HAP-1 (cell line): ENCODE data around the gene CXCR6.

ENCODE experiments used
- DNase-seq, 2 experiments: peaks; one replicate each; pipeline ENCODE4 v3.0.0-alpha.2; 2016 to 2020; ENCODE audit warnings: low spot score in 2 of 2
- H3K27me3 ChIP-seq: fragments of 250-450 bp; sonication (Bioruptor Pico); 2 replicates; pipeline ENCODE4 v1.5.1; 2020; ENCODE audit warnings: low read depth, mild to moderate bottlenecking, moderate library complexity
- H3K36me3 ChIP-seq: fragments of 250-450 bp; sonication (Bioruptor Pico); replicated peaks from 2 replicates; pipeline ENCODE4 v1.5.1; 2020; ENCODE audit warnings: mild to moderate bottlenecking
- H3K4me1 ChIP-seq: fragments of 250-450 bp; sonication (Bioruptor Pico); 2 replicates; pipeline ENCODE4 v1.5.1; 2020; ENCODE audit warnings: mild to moderate bottlenecking
- H3K4me3 ChIP-seq: fragments of 250-450 bp; sonication (Bioruptor Pico); 2 replicates; pipeline ENCODE4 v1.5.1; 2020; ENCODE audit warnings: mild to moderate bottlenecking, moderate library complexity
- H3K9me3 ChIP-seq: fragments of 250-450 bp; sonication (Bioruptor Pico); 2 replicates; pipeline ENCODE4 v1.5.1; 2020; ENCODE audit warnings: mild to moderate bottlenecking, moderate library complexity
- in situ Hi-C: fragments of 300-500 bp; cut with MboI; formaldehyde crosslinking; loops from 3 replicates; pipeline ENCODE4 v1.14.3; 2020; ENCODE audit warnings: low sequenced_read_pairs, inconsistent platforms, mixed read lengths

CXCR6 gene

DNA sequence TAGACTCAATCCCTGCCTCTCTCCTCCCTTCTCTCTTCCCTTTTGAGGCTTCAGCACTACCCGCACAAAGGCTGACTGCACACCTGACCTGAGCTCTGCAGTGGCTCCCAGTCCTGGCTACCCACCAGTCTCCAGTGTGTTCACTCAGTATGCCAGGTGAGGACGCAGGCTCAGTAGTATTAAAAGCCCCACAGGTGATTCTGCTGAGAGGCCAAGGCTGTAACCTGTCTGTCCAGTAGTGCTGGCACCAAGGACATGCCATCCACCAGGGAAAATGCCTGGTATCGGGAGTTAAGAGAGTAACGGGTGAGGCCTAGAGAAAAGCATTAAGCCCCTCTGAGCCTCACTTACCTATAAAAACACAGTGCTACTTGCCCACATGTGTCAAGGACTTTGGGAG lies 31.4 kb downstream of the CXCR6 start:
- Histone ChIP-seq H3K4me3 (no peak overlapping the region), H3K36me3 (peaks cover 53% of the 10 kb centered on the region), H3K27me3 (no peaks in the 10 kb centered on the region), H3K4me1 (no peaks in the 10 kb centered on the region), H3K9me3 (no peaks in the 10 kb centered on the region)
- in situ Hi-C loops, result no loop called here
- no peak for DNase-seq

DNA sequence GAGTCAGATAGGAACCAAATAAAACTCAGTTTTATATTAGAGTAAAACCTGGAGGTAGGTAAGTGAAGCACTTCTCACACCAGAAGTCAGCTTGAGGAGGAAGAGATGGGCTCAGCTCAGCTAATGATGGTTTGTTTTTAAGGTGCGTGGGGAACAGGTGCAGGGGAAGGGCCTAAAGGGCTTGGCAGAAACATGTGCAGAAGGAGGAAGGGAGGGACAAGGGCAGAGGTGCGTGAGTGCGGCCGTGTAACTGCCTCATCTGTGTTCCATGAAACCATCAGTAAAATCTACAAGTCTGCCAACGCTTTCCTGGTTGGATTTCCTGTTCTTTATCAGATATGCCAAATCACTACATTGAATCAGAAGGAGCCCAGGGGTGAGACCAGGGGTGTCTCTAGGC lies 32.4 kb downstream of the CXCR6 start:
- no peak for DNase-seq
- no peaks in the 10 kb centered on the region for H3K9me3 ChIP-seq
- in situ Hi-C loops, result no loop called here
- peaks cover 58% of the 10 kb centered on the region for H3K36me3 ChIP-seq
- no peaks in the 10 kb centered on the region for H3K4me1 ChIP-seq
- no peak overlapping the region for H3K4me3 ChIP-seq
- no peaks in the 10 kb centered on the region for H3K27me3 ChIP-seq

DNA sequence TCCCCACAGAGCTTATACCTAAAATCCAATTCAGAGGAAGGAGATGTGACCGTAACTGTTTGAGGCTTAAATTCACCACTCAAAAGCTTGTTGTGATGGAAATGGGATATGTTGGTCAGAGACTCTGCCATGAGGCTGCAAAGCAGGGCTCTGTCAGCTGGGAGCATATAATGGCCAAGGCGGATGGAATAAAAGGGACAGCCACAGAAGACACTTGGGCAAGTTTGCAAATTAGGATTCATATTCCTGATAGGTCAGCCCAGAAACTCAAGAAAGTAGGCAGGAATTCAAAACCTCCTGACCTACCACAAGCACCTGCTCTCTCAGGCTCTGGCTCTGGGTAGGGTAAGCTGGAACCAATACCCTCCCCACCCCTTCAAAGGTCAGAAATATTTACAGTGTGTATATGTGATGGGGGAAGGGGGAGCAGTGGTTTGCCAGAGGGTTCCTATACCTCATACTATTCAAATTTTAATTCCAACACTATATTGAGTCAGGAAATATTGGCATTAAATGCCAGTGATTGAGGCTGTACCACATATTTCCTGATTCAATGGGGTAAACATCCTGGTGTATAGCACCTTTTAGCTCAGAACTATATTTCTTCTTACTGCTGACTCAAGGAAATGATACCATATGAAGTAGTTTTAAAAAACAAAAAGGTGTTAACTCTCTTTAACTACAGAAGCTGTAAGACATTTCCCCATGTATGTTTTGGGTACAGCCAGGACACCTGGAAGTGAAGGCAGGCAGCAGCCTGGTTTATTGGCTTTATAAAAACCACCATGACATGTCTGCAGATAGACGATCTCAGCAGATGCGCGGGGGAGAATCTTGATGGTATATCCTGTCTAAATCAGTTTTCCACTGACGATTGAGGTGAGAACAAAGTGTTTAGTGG lies 33.2 kb downstream of the CXCR6 start:
- Histone ChIP-seq H3K36me3 (peaks cover 66% of the 10 kb centered on the region), H3K4me1 (no peaks in the 10 kb centered on the region), H3K4me3 (no peak overlapping the region), H3K27me3 (no peaks in the 10 kb centered on the region), H3K9me3 (no peaks in the 10 kb centered on the region)
- in situ Hi-C loops, result no loop called here
- DNase-seq, result no peak

DNA sequence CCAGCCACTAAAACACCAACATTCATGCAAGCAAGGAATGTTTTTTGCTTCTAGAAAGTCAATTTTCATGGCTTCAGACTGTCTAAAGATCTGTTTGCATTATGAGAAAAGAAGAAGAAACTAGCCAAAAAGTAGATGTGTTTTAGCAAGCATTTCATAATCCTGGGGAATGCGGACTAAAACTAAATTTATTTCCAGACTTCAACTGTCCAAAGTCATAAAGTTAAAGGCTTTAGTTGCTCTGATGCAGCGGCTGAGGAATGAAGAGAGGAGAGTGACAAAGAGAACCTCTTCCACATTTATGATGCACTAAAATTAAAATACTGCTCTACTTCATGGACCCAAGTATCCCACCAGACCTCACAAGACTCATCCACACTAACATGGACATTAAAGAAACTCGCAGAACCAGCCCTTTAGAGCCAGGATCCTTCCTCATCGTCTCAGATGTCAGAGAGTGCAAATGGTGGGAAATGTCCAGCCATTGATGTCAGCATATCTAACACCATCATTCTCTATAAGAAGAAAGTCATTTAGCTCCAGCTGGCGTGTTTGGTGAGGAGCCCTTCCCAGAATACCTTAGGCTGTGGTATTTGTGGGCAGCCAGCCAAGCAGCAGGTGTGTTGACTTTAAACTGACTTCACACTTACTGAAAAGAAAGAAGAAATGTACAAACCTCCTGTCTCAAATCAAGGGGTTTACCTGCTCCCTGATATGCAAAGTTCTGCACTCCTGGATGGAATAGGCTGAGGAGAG lies 34.9 kb downstream of the CXCR6 start:
- no peaks in the 10 kb centered on the region for H3K9me3 ChIP-seq
- no peaks in the 10 kb centered on the region for H3K4me1 ChIP-seq
- peaks cover 77% of the 10 kb centered on the region for H3K36me3 ChIP-seq
- H3K27me3 ChIP-seq, result no peaks in the 10 kb centered on the region
- DNase-seq, result no peak
- in situ Hi-C loops, result no loop called here
- no peak overlapping the region for H3K4me3 ChIP-seq

DNA sequence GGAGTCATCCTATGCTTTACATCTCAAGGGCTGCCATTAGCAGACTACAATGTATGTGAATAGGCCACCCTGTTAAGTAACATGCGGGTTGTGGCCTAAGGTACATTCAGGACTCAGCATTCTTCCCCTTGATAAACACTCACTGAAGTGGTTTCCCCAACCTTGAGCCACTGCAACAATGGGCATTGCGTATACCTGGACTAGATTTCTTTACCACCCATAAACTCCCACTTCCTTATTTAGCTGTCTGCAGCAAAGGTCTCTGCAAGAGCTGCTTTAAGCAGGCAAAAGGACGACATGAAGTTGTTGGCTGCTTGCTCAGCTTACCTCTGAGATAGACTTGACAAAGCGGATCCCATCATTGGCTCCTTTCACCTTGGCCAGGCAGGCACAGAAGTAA lies 36.1 kb downstream of the CXCR6 start:
- H3K36me3 ChIP-seq, result peaks cover 87% of the 10 kb centered on the region
- no peak overlapping the region for H3K4me3 ChIP-seq
- in situ Hi-C loops, result no loop called here
- H3K9me3 ChIP-seq, result no peaks in the 10 kb centered on the region
- H3K4me1 ChIP-seq, result no peaks in the 10 kb centered on the region
- no peak for DNase-seq
- H3K27me3 ChIP-seq, result no peaks in the 10 kb centered on the region

DNA sequence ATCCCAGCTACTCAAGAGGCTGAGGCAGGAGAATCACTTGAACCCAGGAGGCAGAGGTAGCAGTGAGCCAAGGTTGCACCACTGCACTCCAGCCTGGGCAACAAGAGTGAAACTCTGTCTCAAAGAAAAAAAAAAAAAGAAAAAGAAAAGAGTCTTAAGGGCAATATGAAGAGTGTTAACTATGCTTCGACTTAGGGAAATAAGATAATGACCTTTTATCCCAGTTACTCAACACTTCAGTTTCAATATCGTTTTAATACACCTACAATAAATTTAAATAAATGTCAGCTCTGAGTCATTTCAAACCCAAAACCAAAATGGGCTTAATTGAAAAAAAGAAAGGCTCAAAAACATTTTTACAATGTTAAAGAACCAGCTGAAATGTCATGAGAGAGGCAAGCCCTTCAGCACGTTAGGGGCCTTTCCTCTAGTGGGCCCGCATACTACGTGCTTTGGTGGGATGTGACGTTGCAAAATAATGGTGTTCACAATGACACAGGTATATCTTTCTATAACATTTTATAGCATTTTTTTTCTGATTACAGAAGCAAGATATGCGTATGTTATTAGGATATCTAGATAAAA lies 37.1 kb downstream of the CXCR6 start:
- no peak for DNase-seq
- Histone ChIP-seq H3K27me3 (no peaks in the 10 kb centered on the region), H3K4me3 (no peak overlapping the region), H3K36me3 (peaks cover 86% of the 10 kb centered on the region), H3K9me3 (no peaks in the 10 kb centered on the region), H3K4me1 (no peaks in the 10 kb centered on the region)
- in situ Hi-C loops, result no loop called here

DNA sequence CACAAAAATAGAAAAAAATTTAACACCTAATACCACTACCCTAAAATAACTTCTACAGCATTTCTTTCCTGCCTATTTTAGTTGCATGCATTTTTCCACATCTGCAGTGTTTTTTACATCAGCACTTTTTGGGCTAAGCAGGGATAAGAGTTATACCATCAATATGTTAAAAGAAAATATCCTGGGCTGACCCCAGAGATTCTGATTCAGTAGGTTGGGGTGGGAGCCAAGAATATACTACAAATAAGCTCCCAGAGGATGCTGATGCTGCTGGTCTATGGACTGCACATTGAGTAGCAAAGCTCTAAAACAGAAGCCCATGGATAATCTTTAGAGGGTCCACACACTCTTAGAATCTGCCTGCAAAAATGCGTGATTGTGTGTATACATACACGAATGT lies 37.6 kb downstream of the CXCR6 start:
- Histone ChIP-seq H3K27me3 (no peaks in the 10 kb centered on the region), H3K4me1 (no peaks in the 10 kb centered on the region), H3K4me3 (no peak overlapping the region), H3K9me3 (no peaks in the 10 kb centered on the region), H3K36me3 (peaks cover 81% of the 10 kb centered on the region)
- in situ Hi-C loops, result no loop called here
- DNase-seq, result no peak

DNA sequence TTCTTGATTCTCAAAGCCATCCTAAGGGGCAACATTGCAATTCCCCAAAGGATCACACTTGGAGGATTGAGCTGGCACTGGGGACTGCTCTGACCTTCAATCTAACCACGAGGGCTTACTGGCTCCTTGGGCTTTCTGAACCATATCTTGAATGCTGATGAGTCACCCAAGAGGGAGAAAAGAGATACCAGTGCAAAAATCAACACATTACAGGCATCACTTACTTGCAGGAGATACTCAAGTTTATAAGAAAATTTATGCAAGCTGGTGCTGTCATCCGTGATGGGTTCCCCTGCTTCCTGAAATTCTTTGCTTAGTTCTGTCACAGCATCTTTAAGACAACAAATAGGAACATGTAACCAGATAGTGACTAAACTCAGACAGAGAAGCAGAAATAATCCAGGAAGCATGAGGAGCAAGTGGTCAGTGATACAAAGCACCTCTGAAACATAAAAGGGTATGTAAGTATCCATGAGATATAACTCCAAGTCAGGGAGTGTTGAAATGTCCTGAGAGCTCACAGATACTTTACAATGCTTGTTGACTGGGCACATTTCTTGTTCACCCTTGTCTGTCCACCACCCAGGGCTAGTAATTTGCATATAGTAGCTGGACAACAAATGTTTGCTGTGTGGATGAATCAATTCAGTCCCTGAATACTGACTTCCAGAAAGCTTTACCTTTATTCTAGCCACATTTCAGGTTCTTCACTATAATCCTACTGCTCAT lies 38.2 kb downstream of the CXCR6 start:
- Histone ChIP-seq H3K4me3 (no peak overlapping the region), H3K36me3 (peaks cover 74% of the 10 kb centered on the region), H3K9me3 (no peaks in the 10 kb centered on the region), H3K4me1 (no peaks in the 10 kb centered on the region), H3K27me3 (no peaks in the 10 kb centered on the region)
- in situ Hi-C loops, result no loop called here
- DNase-seq, result no peak

DNA sequence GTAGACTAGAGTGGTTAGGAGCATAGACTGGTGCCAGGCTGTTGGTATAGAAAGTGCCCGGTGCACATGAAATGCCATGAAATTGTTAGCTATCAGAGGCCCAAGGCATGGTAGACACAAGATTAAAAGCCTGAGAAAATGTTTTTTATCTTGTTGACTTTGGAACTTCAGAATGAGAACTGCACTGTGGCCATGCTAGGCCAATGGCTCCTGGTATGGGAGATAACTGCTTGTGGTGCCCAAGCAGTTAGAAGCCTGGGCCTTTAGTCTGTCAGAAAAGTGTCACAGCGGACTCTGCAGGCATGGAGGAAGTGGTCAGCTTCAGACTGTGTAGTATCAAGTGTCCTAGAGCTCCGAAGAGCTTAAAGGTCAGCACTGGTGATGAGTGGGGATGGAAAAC lies 40.5 kb downstream of the CXCR6 start:
- Histone ChIP-seq H3K27me3 (no peaks in the 10 kb centered on the region), H3K36me3 (peaks cover 55% of the 10 kb centered on the region), H3K4me3 (no peak overlapping the region), H3K9me3 (no peaks in the 10 kb centered on the region), H3K4me1 (no peaks in the 10 kb centered on the region)
- in situ Hi-C loops, result no loop called here
- no peak for DNase-seq

DNA sequence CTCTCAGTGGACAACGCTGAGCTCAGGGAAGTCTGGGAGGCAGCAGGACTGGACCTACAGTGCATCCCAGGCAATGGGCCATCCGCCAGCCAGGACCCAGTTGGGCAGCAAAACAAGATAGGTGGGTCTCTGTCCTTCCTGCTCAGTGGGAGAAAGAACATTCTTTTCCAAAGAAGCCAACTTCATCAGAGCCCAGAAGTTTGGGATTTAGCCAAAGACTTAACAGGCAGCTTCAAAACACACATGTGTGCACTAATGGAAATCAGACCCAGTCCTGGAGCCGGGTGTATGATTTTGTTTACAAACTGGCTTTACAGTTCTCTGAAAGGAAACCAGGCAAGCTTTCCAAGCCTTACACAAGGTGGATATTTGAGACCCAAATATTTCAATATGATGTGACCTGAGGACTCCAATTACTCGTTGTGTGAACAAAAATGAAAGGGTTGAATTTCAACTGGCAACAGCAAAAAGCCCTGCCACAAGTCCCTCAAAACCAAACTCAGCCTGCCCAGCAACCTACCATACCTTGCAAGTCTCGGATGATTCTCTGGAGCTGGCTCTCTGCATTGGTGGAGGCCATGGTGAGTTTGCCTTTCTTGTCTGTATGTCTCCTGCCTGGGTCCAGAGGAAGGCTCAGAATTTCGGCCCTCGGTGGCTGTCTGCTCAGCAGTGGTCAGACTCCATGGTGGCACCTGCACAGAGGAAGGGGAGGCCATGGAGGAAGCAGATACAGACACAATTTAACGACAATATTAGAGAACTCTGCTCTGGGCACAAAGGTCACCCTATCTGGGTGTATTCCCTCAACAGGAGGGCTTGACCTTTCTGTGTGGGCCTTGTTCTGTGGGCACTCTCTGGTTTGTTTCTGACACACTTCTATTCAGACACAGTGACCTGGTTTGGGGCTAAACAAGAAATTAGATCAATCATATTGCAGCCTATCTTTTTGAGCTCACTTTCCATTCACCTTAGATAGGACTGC lies 41.4 kb downstream of the CXCR6 start:
- Histone ChIP-seq H3K9me3 (no peaks in the 10 kb centered on the region), H3K4me3 (no peak overlapping the region), H3K27me3 (no peaks in the 10 kb centered on the region), H3K36me3 (peaks cover 48% of the 10 kb centered on the region), H3K4me1 (no peaks in the 10 kb centered on the region)
- in situ Hi-C loops, result no loop called here
- DNase-seq, result no peak

DNA sequence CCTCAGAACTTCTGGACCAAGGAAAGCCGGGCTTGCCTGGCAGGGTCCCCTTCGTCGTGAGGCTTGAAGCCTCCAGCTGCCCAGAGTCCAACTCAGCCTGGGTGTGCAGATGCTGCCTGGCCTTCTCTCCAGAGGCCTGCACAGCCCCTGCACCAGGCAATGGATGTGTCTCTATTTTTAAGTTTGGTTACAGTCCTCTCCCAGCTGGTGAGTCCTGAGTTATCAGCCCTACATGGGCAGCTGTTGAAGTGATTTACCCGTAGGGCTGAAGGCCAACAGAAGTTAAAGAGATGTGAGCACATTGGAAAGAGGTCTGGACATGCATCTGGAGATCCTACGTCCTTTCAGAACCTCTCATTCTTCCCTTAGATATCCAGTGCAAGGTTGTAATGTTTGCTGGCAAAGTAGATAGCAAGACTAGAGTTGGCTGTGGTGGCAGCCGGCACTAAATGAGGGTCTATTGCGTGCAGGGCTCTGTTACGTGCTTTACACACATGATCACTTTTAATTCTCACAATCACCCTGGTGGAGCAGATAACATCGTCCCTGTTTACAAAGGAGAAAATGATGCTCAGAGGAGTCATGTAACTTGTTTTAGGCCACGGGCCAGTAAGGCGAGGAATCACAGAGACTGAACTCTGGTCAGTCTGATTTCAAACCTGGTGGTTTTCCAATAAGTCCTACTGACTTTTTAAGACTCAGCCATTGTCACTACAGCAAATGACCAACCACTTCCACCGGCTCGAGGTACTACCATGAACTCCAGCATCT lies 42.5 kb downstream of the CXCR6 start:
- in situ Hi-C loops, result no loop called here
- DNase-seq, result no peak
- H3K36me3 ChIP-seq, result peaks cover 37% of the 10 kb centered on the region
- H3K4me3 ChIP-seq, result no peak overlapping the region
- no peaks in the 10 kb centered on the region for H3K4me1 ChIP-seq
- H3K9me3 ChIP-seq, result no peaks in the 10 kb centered on the region
- no peaks in the 10 kb centered on the region for H3K27me3 ChIP-seq

DNA sequence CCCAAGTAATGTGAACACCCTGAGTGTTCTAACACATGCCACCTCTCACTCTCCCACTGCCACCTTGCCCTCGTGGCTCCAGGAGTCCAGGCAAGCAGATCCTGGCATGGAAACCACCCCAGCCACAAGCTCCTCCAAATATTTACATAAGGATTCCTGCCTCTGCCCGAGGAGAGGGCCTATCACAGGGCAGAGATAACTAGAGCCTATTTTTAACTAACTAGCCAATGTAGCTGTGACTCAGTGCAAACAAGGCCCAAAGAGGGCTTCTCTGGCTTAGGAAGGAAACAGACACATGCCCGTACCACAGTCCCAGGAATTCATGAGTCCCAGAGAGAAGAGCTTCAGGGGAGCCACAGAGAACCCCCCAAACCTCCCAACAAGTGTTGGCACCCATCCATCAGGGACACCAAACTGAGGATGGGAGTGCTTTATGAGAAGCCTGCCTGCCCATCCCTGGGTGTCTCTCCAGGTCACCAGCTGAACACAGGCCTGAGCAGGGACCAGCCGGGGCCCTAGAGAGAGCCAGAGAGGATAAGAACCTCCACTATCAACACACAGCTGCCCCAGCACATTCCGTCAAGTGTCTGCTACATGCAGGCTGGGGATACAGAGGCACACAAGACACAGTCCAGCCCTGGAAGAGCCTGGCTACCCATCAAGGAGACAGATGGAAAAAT lies 43.2 kb downstream of the CXCR6 start:
- in situ Hi-C loops, result no loop called here
- H3K27me3 ChIP-seq, result no peaks in the 10 kb centered on the region
- no peaks in the 10 kb centered on the region for H3K9me3 ChIP-seq
- no peak for DNase-seq
- no peaks in the 10 kb centered on the region for H3K4me1 ChIP-seq
- H3K4me3 ChIP-seq, result no peak overlapping the region
- peaks cover 30% of the 10 kb centered on the region for H3K36me3 ChIP-seq
